ENCODE data around the gene COA8. TPM values are rescaled to one million over a fixed set of nuclear protein-coding genes. Genes with fewer than 3 reads are reported as not detected.

Gene COA8
- total RNA-seq, 1 experiment from 2014 or later, result 47.2 TPM

Other genes with a start within 250 kb of the COA8 start
- gene EIF5, start 228.7 kb upstream of the COA8 start, total RNA-seq (2014; rRNA removed; shearing (Covaris generic)), result 352 and 383 TPM in 2 replicates
- gene MARK3, start 177.5 kb upstream of the COA8 start, total RNA-seq (2014; rRNA removed; shearing (Covaris generic)), result 74.3 and 83.9 TPM in 2 replicates
- gene CKB, start 40.1 kb upstream of the COA8 start, total RNA-seq (2014; rRNA removed; shearing (Covaris generic)), result 66.4 and 84.4 TPM in 2 replicates
- gene TRMT61A, start 33.8 kb upstream of the COA8 start, total RNA-seq (2014; rRNA removed; shearing (Covaris generic)), result 18.1 and 18.7 TPM in 2 replicates
- 43.7 and 45.9 TPM in 2 replicates for gene BAG5, start 303 bp upstream of the COA8 start, total RNA-seq (2014; rRNA removed; shearing (Covaris generic))
- gene KLC1, start 66.3 kb downstream of the COA8 start, total RNA-seq (2014; rRNA removed; shearing (Covaris generic)), result 156 and 175 TPM in 2 replicates
- 58.0 and 67.0 TPM in 2 replicates for gene XRCC3, start 152.5 kb downstream of the COA8 start, total RNA-seq (2014; rRNA removed; shearing (Covaris generic))
- 28.3 and 28.6 TPM in 2 replicates for gene ZFYVE21, start 152.8 kb downstream of the COA8 start, total RNA-seq (2014; rRNA removed; shearing (Covaris generic))

Data from SJCRH30 (cell line).